ENCODE measurements around the gene GPR158.

DNA sequence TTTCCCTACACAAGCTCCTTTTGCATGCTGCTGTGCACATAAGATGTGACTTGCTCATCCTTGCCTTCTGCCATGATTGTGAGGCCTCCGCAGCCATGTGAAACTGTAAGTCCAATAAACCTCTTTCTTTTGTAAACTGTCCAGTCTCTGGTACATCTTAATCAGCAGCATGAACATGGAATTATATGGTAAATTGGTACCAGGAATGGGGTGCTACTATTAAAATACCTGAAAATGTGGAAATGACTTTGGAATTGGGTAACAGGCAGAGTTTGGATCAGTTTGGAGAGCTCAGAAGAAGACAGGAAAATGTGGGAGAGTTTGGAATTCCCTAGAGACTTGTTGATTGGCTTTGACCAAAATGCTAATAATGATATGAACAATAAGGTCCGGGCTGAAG is 181.8 kb downstream of the GPR158 start:
- TF ChIP-seq GATA2 (IDR thresholded peaks at IDR 0.05; ENCODE audit: low read depth, low read length) (no peak), GATA3 (IDR thresholded peaks at IDR 0.05; ENCODE audit: low read depth, low read length) (no peak)
